CD4-positive, alpha-beta T cell (primary cell): ENCODE measurements around the gene ENTPD5. TPM values are rescaled to one million over a fixed set of nuclear protein-coding genes. Genes with fewer than 3 reads are reported as not detected.
"Not testable (repeated sequence)": the region's sequence is repeated elsewhere in the genome, so short reads cannot be mapped to it uniquely, and the experiment has no call there.

Source experiments
- ATAC-seq: fragments of 200-7000 bp; cut with Tn5 transposase; one replicate; pipeline ENCODE4 v1.10.0; 2022; ENCODE audit warnings: mild to moderate bottlenecking; ENCODE audit not compliant: poor library complexity
- CTCF ChIA-PET: fragments of 350-600 bp; sonication (Branson Sonifier 250); formaldehyde crosslinking; loops from one replicate; lab custom pipeline; 2021; ENCODE audit warnings: antibody characterized with exemption, inconsistent platforms; lab: Charles Lee
- POLR2A ChIA-PET: fragments of 350-600 bp; sonication (Branson Sonifier 250); formaldehyde crosslinking; loops from one replicate; lab custom pipeline; 2021; ENCODE audit warnings: antibody characterized with exemption, inconsistent platforms; lab: Charles Lee
- DNase-seq, 14 experiments: peaks; one replicate each; pipeline ENCODE4 v3.0.0-alpha.2; 2013 to 2020; ENCODE audit warnings: mixed read lengths in 2 of 14
- H3K27ac ChIP-seq, 2 donors: one replicate each; pipeline versions ENCODE4 v1.5.1 to v1.7.0; 2013; ENCODE audit warnings: low read length in 2 of 2, low read depth in 1 of 2, mild to moderate bottlenecking in 1 of 2
- H3K27me3 ChIP-seq, 2 experiments: 1 replicate in 1 of 2; 2 replicates in 1 of 2; pipeline versions ENCODE4 v1.6.1 to v1.7.0; 2013; ENCODE audit warnings: low read length in 2 of 2, control low read depth in 1 of 2, mild to moderate bottlenecking in 1 of 2, moderate library complexity in 1 of 2; ENCODE audit not compliant: insufficient read depth in 2 of 2, control insufficient read depth in 1 of 2
- H3K36me3 ChIP-seq: one replicate; pipeline ENCODE4 v1.6.1; 2013; ENCODE audit warnings: low read length, control low read depth; ENCODE audit not compliant: insufficient read depth
- H3K4me1 ChIP-seq: one replicate; pipeline ENCODE4 v1.6.1; 2013; ENCODE audit warnings: low read length, control low read depth; ENCODE audit not compliant: insufficient read depth
- H3K4me3 ChIP-seq: one replicate; pipeline ENCODE4 v1.5.1; 2013; ENCODE audit warnings: mild to moderate bottlenecking, low read length, moderate library complexity
- H3K9me3 ChIP-seq, 2 experiments: 1 replicate in 1 of 2; 2 replicates in 1 of 2; pipeline versions ENCODE4 v1.6.1 to v1.7.0; 2013; ENCODE audit warnings: low read length in 2 of 2, mild to moderate bottlenecking in 2 of 2, control low read depth in 1 of 2, moderate library complexity in 1 of 2; ENCODE audit not compliant: control insufficient read depth in 1 of 2, insufficient read depth in 1 of 2
- H3K27ac Mint-ChIP-seq: one replicate; pipeline ENCODE4 v1.8.0; 2020; ENCODE audit warnings: mixed read lengths
- H3K27me3 Mint-ChIP-seq: one replicate; pipeline ENCODE4 v1.8.0; 2021; ENCODE audit warnings: mixed read lengths
- H3K36me3 Mint-ChIP-seq: one replicate; pipeline ENCODE4 v1.8.0; 2021; ENCODE audit warnings: low read depth, mixed read lengths
- H3K4me1 Mint-ChIP-seq: one replicate; pipeline ENCODE4 v1.8.0; 2021; ENCODE audit warnings: low read depth, mixed read lengths
- H3K4me3 Mint-ChIP-seq: one replicate; pipeline ENCODE4 v1.8.0; 2020; ENCODE audit warnings: mild to moderate bottlenecking, mixed read lengths
- H3K9me3 Mint-ChIP-seq: one replicate; pipeline ENCODE4 v1.8.0; 2020; ENCODE audit warnings: mixed read lengths
- intact Hi-C, 2 experiments: fragments of 100-400 bp; cut with DNase I in 1 of 2; cut with micrococcal nuclease in 1 of 2; formaldehyde crosslinking; loops; one replicate each; pipeline versions ENCODE4 v1.15.1 to v1.9.0; 2023 to 2025; cut with DNase I, micrococcal nuclease
- total RNA-seq, 174 experiments: library from RNA in 2 of 174; stranded (reverse) in 2 of 174; gene quantifications; one replicate each; pipeline ENCODE4 v1.2.3 and lab custom pipeline; 2021 to 2026
- TF ChIP-seq, protein P1 (sequence below): fragments of 200-600 bp; IDR thresholded peaks from one replicate; pipeline ENCODE4 v1.8.0; 2022; ENCODE audit warnings: antibody characterized with exemption, mild to moderate bottlenecking

ENTPD5 gene
- total RNA-seq, 2 experiments from 2014 or later: 5.5 to 7.1 TPM

DNA sequence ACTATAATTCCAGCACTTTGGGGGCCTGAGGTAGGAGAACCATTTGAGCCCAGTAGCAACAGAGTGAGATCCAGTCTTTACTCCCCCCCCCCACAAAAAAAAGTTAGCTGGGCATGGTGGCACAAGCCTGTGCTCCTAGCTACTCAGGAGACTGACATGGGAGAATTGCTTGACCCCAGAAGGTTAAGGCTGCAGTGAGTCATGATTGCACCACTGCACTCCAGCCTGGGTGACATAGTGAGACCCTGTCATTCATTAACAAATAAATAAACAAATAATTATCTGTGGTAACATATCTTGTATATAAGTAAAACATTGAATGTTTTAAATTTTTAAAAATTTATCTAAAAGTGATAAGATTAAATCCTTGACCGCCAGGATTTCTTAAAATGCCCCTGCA is 4.8 kb downstream of the ENTPD5 start:
- Histone ChIP-seq H3K9me3 (no peaks in the 10 kb centered on the region), H3K36me3 (peaks cover 10% of the 10 kb centered on the region), H3K4me1 (peaks cover 10% of the 10 kb centered on the region), H3K4me3 (no peak overlapping the region), H3K27ac (no peak overlapping the region), H3K27me3 (no peaks in the 10 kb centered on the region)
- Mint-ChIP-seq H3K27me3 (no peaks in the 10 kb centered on the region), H3K36me3 (peaks cover 26% of the 10 kb centered on the region), H3K27ac (no peak overlapping the region), H3K4me3 (no peak overlapping the region), H3K9me3 (no peaks in the 10 kb centered on the region), H3K4me1 (peaks cover 12% of the 10 kb centered on the region)
- intact Hi-C loops: no loop called here
- DNase-seq: no peak
- ChIA-PET CTCF (interaction anchor here (0.6 kb wide), 1 partner anchor 35 kb away, joined by 4 read pairs; no protein-coding TSS in a partner anchor), POLR2A (no interaction called here)
- TF ChIP-seq, protein P1, sequence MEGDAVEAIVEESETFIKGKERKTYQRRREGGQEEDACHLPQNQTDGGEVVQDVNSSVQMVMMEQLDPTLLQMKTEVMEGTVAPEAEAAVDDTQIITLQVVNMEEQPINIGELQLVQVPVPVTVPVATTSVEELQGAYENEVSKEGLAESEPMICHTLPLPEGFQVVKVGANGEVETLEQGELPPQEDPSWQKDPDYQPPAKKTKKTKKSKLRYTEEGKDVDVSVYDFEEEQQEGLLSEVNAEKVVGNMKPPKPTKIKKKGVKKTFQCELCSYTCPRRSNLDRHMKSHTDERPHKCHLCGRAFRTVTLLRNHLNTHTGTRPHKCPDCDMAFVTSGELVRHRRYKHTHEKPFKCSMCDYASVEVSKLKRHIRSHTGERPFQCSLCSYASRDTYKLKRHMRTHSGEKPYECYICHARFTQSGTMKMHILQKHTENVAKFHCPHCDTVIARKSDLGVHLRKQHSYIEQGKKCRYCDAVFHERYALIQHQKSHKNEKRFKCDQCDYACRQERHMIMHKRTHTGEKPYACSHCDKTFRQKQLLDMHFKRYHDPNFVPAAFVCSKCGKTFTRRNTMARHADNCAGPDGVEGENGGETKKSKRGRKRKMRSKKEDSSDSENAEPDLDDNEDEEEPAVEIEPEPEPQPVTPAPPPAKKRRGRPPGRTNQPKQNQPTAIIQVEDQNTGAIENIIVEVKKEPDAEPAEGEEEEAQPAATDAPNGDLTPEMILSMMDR: no peak
- ATAC-seq: no peak

DNA sequence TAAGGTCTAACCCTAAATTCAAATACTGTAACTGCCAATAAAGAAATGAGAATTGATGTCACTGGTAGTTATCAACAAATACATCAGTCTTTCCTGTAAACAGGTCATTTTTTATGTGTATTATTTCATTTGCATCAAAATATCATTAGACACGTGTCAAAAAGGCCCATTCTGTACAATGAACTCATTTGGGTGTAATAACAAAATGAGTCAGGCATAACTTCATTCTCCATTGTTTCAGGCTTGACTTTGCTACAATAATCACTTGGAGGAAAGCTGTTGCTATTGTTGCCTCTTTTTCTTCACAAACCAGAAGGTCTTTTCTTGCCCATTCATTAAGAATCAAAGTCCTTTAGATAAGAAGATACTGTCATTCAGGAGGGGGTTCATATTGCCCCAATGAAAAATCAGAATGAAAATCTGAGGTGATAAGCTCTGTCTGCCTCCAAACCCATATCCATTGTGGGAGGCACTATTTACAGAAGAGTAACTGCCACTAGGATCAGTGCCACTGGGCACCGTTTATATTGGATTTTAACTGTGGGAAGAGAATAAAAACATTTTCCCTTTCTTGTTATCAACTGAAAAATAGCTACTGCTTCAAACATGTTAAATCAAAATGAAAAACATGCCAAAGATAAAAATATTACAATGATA is 10.1 kb downstream of the ENTPD5 start:
- Mint-ChIP-seq H3K4me1 (no peaks in the 10 kb centered on the region), H3K4me3 (no peak overlapping the region), H3K27ac (no peak overlapping the region), H3K27me3 (no peaks in the 10 kb centered on the region), H3K9me3 (no peaks in the 10 kb centered on the region), H3K36me3 (peaks cover 46% of the 10 kb centered on the region)
- Histone ChIP-seq H3K4me1 (no peaks in the 10 kb centered on the region), H3K36me3 (peaks cover 12% of the 10 kb centered on the region), H3K27ac (no peak overlapping the region), H3K9me3 (no peaks in the 10 kb centered on the region), H3K4me3 (no peak overlapping the region), H3K27me3 (no peaks in the 10 kb centered on the region)
- DNase-seq: no peak
- no peak for ATAC-seq
- POLR2A ChIA-PET: no interaction called here
- intact Hi-C loops: no loop called here
- CTCF ChIA-PET: no interaction called here
- TF ChIP-seq, protein P1: no peak

DNA sequence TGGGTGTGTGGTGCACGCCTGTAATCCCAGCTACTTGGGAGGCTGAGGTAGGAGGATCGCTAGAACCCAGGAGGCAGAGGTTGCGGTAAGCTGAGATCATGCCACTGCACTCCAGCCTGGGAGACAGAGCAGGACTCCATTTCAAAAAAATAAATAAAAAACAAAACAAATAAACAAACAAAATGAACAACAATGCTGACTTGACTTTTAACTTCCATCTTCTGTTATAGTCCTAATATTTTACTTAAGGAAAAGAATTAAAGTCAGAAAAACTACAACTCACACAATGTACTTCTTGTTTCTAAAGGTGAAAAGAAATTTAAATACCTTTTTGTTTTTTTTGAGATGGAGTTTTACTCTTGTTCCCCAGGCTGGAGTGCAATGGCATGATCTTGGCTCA is 13.4 kb downstream of the ENTPD5 start:
- H3K9me3 ChIP-seq, H3K27me3 ChIP-seq, H3K4me3 ChIP-seq, intact Hi-C loops, POLR2A ChIA-PET, CTCF ChIA-PET, H3K4me3 Mint-ChIP-seq, H3K9me3 Mint-ChIP-seq, DNase-seq, H3K27me3 Mint-ChIP-seq, H3K36me3 ChIP-seq, ATAC-seq, H3K27ac Mint-ChIP-seq, H3K27ac ChIP-seq, H3K4me1 ChIP-seq, H3K4me1 Mint-ChIP-seq: not testable (repeated sequence)
- H3K36me3 Mint-ChIP-seq: peaks cover 39% of the 10 kb centered on the region

DNA sequence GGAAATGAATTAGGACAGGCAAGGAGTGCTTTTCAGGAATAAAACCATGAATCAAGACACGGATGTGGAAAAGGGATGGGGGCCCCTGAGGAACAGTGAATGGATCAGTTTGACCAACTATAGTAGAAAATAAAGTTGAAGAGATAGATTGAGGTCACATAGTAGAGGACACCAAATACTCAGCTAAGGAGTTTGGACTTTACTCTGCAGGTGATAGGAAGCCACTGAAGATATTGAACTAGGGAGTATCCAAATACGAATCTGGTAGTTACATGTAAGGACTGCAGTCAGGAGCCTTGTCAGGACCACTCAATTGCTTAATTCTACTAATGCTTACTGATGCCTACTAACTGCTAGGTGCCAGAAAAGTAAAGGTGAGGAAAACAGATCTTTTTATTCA is 20.4 kb downstream of the ENTPD5 start:
- ChIA-PET CTCF (no interaction called here), POLR2A (no interaction called here)
- no peaks in the 10 kb centered on the region for H3K27me3 Mint-ChIP-seq
- peaks cover 27% of the 10 kb centered on the region for H3K36me3 Mint-ChIP-seq
- TF ChIP-seq, protein P1: no peak
- DNase-seq: no peak
- Histone ChIP-seq H3K27ac (no peak overlapping the region), H3K27me3 (no peaks in the 10 kb centered on the region), H3K4me1 (no peaks in the 10 kb centered on the region), H3K4me3 (no peak overlapping the region), H3K36me3 (peaks cover 3% of the 10 kb centered on the region), H3K9me3 (no peaks in the 10 kb centered on the region)
- H3K27ac Mint-ChIP-seq: no peak overlapping the region
- no peak overlapping the region for H3K4me3 Mint-ChIP-seq
- H3K9me3 Mint-ChIP-seq: no peaks in the 10 kb centered on the region
- intact Hi-C loops: no loop called here
- ATAC-seq: no peak
- H3K4me1 Mint-ChIP-seq: no peaks in the 10 kb centered on the region
